Vagina (tissue), 2 donors: Measurements from ENCODE around the gene TYW1. TPM values are rescaled to one million over a fixed set of nuclear protein-coding genes. Genes with fewer than 3 reads are reported as not detected.
A peak's percentile ranks its signal among the peaks of the same experiment; 100 is the strongest.
"Not testable (repeated sequence)": the region's sequence is repeated elsewhere in the genome, so short reads cannot be mapped to it uniquely, and the experiment has no call there.

Experiments
- DNase-seq, 2 donors: peaks; one replicate each; pipeline ENCODE4 v3.0.0-alpha.2; 2017; ENCODE audit errors: extremely low spot score in 2 of 2
- H3K27ac ChIP-seq: fragments of 200-600 bp; sonication (generic); one replicate; pipeline ENCODE4 v1.5.1; 2019
- H3K27me3 ChIP-seq: fragments of 200-600 bp; sonication (generic); one replicate; pipeline ENCODE4 v1.5.1; 2019
- H3K36me3 ChIP-seq, 2 donors: fragments of 200-600 bp; sonication (generic); one replicate each; pipeline ENCODE4 v1.5.1; 2017 to 2019
- H3K4me1 ChIP-seq: fragments of 200-600 bp; sonication (generic); one replicate; pipeline ENCODE4 v1.5.1; 2019
- H3K4me3 ChIP-seq, 2 donors: fragments of 200-600 bp; sonication (generic); 1 replicate in 1 of 2; 2 replicates in 1 of 2; pipeline ENCODE4 v1.5.1; 2016 to 2019
- H3K9me3 ChIP-seq: fragments of 200-600 bp; sonication (generic); one replicate; pipeline ENCODE4 v1.5.1; 2019
- CTCF ChIP-seq, 3 experiments: fragments of 450-650 bp in 2 of 3; fragments of 200-600 bp in 1 of 3; sonication (generic) in 1 of 3; IDR thresholded peaks; one replicate each; pipeline ENCODE4 v1.5.1; 2017 to 2019; ENCODE audit warnings: antibody characterized with exemption in 3 of 3, mild to moderate bottlenecking in 2 of 3, moderate library complexity in 2 of 3
- POLR2A ChIP-seq, 2 donors: fragments of 450-650 bp; IDR thresholded peaks; one replicate each; pipeline ENCODE4 v1.6.1; 2017; ENCODE audit warnings: antibody characterized with exemption in 2 of 2, mild to moderate bottlenecking in 2 of 2, moderate library complexity in 2 of 2
- POLR2AphosphoS5 ChIP-seq, 2 donors: sonication (generic); formaldehyde crosslinking; IDR thresholded peaks; one replicate each; pipeline ENCODE4 v1.9.0; 2017; ENCODE audit warnings: antibody characterized with exemption in 2 of 2, mild to moderate bottlenecking in 2 of 2, low read depth in 1 of 2; ENCODE audit not compliant: insufficient read depth in 1 of 2
- intact Hi-C: fragments of 100-400 bp; cut with DNase I; formaldehyde crosslinking; loops from one replicate; pipeline ENCODE4 v1.15.1; 2023
- total RNA-seq: library from RNA; depleted of rRNA; stranded (reverse); fragments of >200 nt; gene quantifications from one replicate; pipeline ENCODE4 v1.2.3, GENCODE V29; 2016

The TYW1 gene
- total RNA-seq, 1 donor from 2014 or later, result 40.8 TPM

DNA sequence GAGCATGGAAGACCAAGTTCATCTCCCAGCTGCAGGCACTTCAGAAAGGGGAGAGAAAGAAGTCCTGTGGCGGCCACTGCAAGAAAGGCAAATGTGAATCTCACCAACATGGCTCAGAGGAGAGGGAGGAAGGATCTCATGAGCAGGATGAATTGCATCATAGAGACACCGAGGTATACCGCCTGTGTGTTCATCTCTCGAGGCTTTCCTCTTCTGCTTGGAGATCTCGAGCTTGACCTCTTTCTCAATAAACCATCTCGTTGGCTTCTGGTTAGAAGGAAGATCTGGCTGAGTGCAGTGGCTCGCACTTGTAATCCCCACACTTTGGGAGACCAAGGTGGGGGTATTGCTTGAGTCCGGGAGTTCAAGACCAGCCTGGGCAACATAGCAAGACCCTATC, 21.3 kb downstream of the TYW1 start:
- H3K9me3 ChIP-seq, H3K27me3 ChIP-seq, H3K27ac ChIP-seq, DNase-seq, intact Hi-C loops, H3K4me1 ChIP-seq, H3K4me3 ChIP-seq: not testable (repeated sequence)
- H3K36me3 ChIP-seq, result peaks cover 0 to 59% of the 10 kb centered on the region in 2 donors

GRCh38 chr7:67018940-67019339, 22.3 kb downstream of the TYW1 start:
- no peaks in the 10 kb centered on the region for H3K27me3 ChIP-seq
- no peak for DNase-seq
- intact Hi-C loops, result no loop called here

GRCh38 chr7:67019562-67020390, 23.1 kb downstream of the TYW1 start:
- intact Hi-C loops, result no loop called here
- TF ChIP-seq POLR2AphosphoS5 (IDR thresholded peaks at IDR 0.05; ENCODE audit: insufficient read depth in 1 of 2, low read depth in 1 of 2), result no peak
- TF ChIP-seq CTCF (IDR thresholded peaks at IDR 0.05), result no peak
- no peak for TF ChIP-seq POLR2A (IDR thresholded peaks at IDR 0.05)
- DNase-seq, result no peak
- no peak overlapping the region for H3K4me3 ChIP-seq
- H3K36me3 ChIP-seq, result peaks cover 0 to 53% of the 10 kb centered on the region in 2 donors
- no peaks in the 10 kb centered on the region for H3K27me3 ChIP-seq
- H3K27ac ChIP-seq, result no peak overlapping the region
- no peaks in the 10 kb centered on the region for H3K9me3 ChIP-seq
- no peaks in the 10 kb centered on the region for H3K4me1 ChIP-seq

More at GRCh38 chr7:67018940-67019339, 22.3 kb downstream of the TYW1 start:
- Histone ChIP-seq H3K36me3 (peaks cover 0 to 59% of the 10 kb centered on the region in 2 donors), H3K27ac (no peak overlapping the region), H3K4me3 (no peak overlapping the region), H3K9me3 (no peaks in the 10 kb centered on the region), H3K4me1 (no peaks in the 10 kb centered on the region)
- TF ChIP-seq POLR2AphosphoS5 (IDR thresholded peaks at IDR 0.05; ENCODE audit: insufficient read depth in 1 of 2, low read depth in 1 of 2), result no peak
- no peak for TF ChIP-seq CTCF (IDR thresholded peaks at IDR 0.05)
- TF ChIP-seq POLR2A (IDR thresholded peaks at IDR 0.05), result no peak

DNA sequence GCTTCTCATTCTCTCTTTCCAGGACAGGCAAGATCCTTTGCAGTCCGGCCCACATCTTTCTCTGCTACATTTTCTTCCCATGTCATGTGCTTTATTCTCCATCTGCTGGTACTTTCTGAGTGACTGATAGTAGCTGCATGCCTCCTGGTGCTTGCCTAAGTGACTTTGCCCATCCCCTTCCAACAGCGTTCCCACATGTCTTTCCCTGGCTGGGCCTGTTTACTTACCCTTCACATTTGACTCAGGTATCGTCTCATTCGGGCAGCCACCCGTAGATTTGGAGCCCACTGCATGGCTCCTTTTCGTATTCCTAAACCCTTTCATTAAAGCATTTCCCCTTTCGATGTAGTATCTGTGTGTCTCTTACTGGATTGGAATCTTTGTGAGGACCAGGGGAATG, 24.6 kb downstream of the TYW1 start:
- H3K4me1 ChIP-seq, result no peaks in the 10 kb centered on the region
- H3K36me3 ChIP-seq, result peaks cover 0 to 39% of the 10 kb centered on the region in 2 donors

GRCh38 chr7:67022511-67022910, 25.9 kb downstream of the TYW1 start:
- no peak overlapping the region for H3K4me3 ChIP-seq
- H3K27me3 ChIP-seq, result no peaks in the 10 kb centered on the region
- H3K4me1 ChIP-seq, result no peaks in the 10 kb centered on the region
- H3K36me3 ChIP-seq, result peaks cover 0 to 36% of the 10 kb centered on the region in 2 donors
- no peaks in the 10 kb centered on the region for H3K9me3 ChIP-seq
- H3K27ac ChIP-seq, result peak overlapping the region; percentile 51
- DNase-seq, result no peak
- intact Hi-C loops, result no loop called here
- TF ChIP-seq CTCF (IDR thresholded peaks at IDR 0.05) (no peak), POLR2AphosphoS5 (IDR thresholded peaks at IDR 0.05; ENCODE audit: insufficient read depth in 1 of 2, low read depth in 1 of 2) (no peak), POLR2A (IDR thresholded peaks at IDR 0.05) (no peak)

More for the DNA sequence above, 24.6 kb downstream of the TYW1 start:
- intact Hi-C loops, result no loop called here
- H3K9me3 ChIP-seq, result no peaks in the 10 kb centered on the region
- H3K4me3 ChIP-seq, result no peak overlapping the region
- no peaks in the 10 kb centered on the region for H3K27me3 ChIP-seq
- no peak for TF ChIP-seq POLR2A (IDR thresholded peaks at IDR 0.05)
- TF ChIP-seq POLR2AphosphoS5 (IDR thresholded peaks at IDR 0.05; ENCODE audit: insufficient read depth in 1 of 2, low read depth in 1 of 2), result no peak
- no peak for TF ChIP-seq CTCF (IDR thresholded peaks at IDR 0.05)
- H3K27ac ChIP-seq, result no peak overlapping the region
- no peak for DNase-seq

GRCh38 chr7:67025459-67025858, 28.8 kb downstream of the TYW1 start:
- H3K4me3 ChIP-seq, H3K9me3 ChIP-seq, H3K27me3 ChIP-seq, DNase-seq, H3K27ac ChIP-seq, H3K4me1 ChIP-seq, intact Hi-C loops: not testable (repeated sequence)
- peaks cover 0 to 23% of the 10 kb centered on the region in 2 donors for H3K36me3 ChIP-seq

GRCh38 chr7:67031685-67032084, 35.1 kb downstream of the TYW1 start:
- DNase-seq, H3K4me3 ChIP-seq, H3K9me3 ChIP-seq, H3K27ac ChIP-seq, H3K27me3 ChIP-seq, intact Hi-C loops, H3K4me1 ChIP-seq: not testable (repeated sequence)
- peaks cover 0 to 11% of the 10 kb centered on the region in 2 donors for H3K36me3 ChIP-seq
